WERI-Rb-1 (cell line): ENCODE results near the gene DGAT2L6.

Experiments used
- DNase-seq: peaks from one replicate; pipeline ENCODE4 v3.0.0-alpha.2; 2020
- H3K27ac ChIP-seq: fragments of 250-450 bp; sonication (Bioruptor Pico); 2 replicates; pipeline ENCODE4 v1.5.1; 2020; ENCODE audit warnings: mild to moderate bottlenecking, moderate library complexity
- H3K27me3 ChIP-seq: fragments of 250-450 bp; sonication (Bioruptor Pico); 2 replicates; pipeline ENCODE4 v1.5.1; 2021; ENCODE audit warnings: mild to moderate bottlenecking, low read depth, moderate library complexity; ENCODE audit not compliant: insufficient read depth, severe bottlenecking
- H3K36me3 ChIP-seq: fragments of 250-450 bp; sonication (Bioruptor Pico); 2 replicates; pipeline ENCODE4 v1.5.1; 2020; ENCODE audit warnings: mild to moderate bottlenecking, moderate library complexity
- H3K4me3 ChIP-seq: 2 replicates; pipeline ENCODE4 v1.5.1; 2011; ENCODE audit warnings: low read depth, mild to moderate bottlenecking, control low read depth, low read length
- H3K9me3 ChIP-seq: fragments of 250-450 bp; sonication (Bioruptor Pico); 2 replicates; pipeline ENCODE4 v1.5.1; 2021; ENCODE audit warnings: mild to moderate bottlenecking, moderate library complexity; ENCODE audit not compliant: severe bottlenecking
- TF ChIP-seq, protein P1 (sequence below): IDR thresholded peaks from 2 replicates; pipeline ENCODE4 v1.5.1; 2011; ENCODE audit warnings: low read depth, mild to moderate bottlenecking, control low read depth, inconsistent platforms, low read length

Gene DGAT2L6, protein sequence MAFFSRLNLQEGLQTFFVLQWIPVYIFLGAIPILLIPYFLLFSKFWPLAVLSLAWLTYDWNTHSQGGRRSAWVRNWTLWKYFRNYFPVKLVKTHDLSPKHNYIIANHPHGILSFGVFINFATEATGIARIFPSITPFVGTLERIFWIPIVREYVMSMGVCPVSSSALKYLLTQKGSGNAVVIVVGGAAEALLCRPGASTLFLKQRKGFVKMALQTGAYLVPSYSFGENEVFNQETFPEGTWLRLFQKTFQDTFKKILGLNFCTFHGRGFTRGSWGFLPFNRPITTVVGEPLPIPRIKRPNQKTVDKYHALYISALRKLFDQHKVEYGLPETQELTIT

DNA sequence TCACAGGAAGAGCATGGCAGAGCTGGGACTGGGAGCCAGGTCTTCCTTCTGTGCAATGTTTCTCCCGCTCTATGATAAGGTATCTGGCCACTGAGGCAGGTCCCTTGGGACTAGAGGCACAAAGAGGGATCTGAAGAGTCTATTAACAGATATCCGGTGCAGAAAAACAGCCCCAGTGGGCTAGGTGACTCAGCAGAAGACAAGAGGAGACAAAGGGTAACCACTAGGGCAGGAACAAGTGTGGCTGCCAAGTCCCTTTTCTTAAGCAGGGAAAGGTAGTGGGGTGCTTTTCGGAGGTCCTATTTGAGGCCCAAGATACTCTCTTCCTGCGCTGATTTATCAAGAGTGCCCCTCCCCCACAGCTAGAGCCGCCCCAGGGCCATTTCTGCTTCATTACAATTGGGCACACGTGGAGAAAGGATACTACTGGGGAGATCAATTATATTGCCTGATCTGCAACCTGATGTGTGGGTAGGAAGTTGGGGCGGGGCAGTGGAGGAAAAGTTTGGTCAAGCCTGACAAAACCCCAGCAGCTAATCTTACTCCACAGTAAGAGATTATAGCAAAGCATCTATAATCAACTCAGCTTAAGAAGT, at the start of gene DGAT2L6:
DGAT2L6 (plus strand) TSS at position 546 of the 596 bp plus-strand sequence. CDS start 100 bp downstream, outside the sequence.
- no peaks in the 10 kb centered on the region for H3K36me3 ChIP-seq

DNA sequence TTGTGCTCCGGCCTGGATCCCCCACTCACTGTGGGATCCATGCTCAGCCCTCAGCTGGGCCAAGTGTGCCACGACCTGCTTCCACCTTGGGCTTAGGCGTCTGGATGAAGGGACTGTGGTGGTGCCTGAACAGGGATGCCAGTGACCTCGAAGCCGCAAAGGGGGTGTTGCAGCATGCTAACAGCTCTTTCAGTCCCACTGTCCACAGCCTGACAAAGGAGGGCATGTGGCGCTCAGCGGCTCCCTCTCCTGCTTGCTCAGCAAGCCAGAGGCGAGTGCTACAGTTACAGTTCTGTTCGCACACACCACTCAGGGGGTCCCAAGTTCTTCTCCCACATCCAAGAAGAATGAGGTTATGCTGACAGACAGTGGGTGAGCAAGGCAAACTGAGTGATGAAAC, 49.2 kb upstream of the DGAT2L6 start:
- Histone ChIP-seq H3K9me3 (no peaks in the 10 kb centered on the region), H3K4me3 (no peak overlapping the region), H3K36me3 (no peaks in the 10 kb centered on the region), H3K27me3 (peaks cover 9% of the 10 kb centered on the region), H3K27ac (peak overlapping the region; percentile 70)
- TF ChIP-seq, protein P1, sequence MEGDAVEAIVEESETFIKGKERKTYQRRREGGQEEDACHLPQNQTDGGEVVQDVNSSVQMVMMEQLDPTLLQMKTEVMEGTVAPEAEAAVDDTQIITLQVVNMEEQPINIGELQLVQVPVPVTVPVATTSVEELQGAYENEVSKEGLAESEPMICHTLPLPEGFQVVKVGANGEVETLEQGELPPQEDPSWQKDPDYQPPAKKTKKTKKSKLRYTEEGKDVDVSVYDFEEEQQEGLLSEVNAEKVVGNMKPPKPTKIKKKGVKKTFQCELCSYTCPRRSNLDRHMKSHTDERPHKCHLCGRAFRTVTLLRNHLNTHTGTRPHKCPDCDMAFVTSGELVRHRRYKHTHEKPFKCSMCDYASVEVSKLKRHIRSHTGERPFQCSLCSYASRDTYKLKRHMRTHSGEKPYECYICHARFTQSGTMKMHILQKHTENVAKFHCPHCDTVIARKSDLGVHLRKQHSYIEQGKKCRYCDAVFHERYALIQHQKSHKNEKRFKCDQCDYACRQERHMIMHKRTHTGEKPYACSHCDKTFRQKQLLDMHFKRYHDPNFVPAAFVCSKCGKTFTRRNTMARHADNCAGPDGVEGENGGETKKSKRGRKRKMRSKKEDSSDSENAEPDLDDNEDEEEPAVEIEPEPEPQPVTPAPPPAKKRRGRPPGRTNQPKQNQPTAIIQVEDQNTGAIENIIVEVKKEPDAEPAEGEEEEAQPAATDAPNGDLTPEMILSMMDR: peak; percentile 14; the same call in 1 of the 2 replicates
- peak; percentile 15 for DNase-seq

More for the DNA sequence above, at the start of gene DGAT2L6:
- H3K9me3 ChIP-seq: no peaks in the 10 kb centered on the region
- DNase-seq: peak; percentile 64
- H3K4me3 ChIP-seq: no peak within 1 kb of the TSS
- peaks cover 14% of the 10 kb centered on the region for H3K27me3 ChIP-seq
- TF ChIP-seq, protein P1: no peak
- peak within 1 kb of the TSS; percentile 55; the same call in 1 of the 2 replicates for H3K27ac ChIP-seq

DNA sequence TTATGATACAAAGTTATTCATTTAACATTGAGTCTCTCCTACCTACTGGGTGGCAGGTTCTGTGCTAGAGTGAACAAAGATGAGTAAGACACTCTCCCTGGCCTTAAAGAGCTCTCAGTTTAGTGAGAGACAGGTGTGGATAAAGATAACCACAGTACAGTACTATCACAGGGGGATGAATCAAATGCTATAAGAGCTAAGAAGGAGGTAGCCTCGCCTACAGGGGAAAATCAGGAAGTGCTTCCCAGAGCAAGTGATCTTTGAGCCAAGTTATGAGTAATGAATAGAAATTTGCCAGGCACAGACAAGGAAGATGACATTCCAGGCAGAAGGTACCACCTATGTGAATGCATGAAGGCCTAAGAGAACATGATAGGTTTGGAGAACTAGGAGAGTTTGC, 47.5 kb upstream of the DGAT2L6 start:
- no peak for DNase-seq
- no peak overlapping the region for H3K4me3 ChIP-seq
- H3K27me3 ChIP-seq: peaks cover 9% of the 10 kb centered on the region
- TF ChIP-seq, protein P1: no peak
- H3K9me3 ChIP-seq: peaks cover 4% of the 10 kb centered on the region
- H3K36me3 ChIP-seq: peaks cover 4% of the 10 kb centered on the region
- H3K27ac ChIP-seq: no peak overlapping the region

DNA sequence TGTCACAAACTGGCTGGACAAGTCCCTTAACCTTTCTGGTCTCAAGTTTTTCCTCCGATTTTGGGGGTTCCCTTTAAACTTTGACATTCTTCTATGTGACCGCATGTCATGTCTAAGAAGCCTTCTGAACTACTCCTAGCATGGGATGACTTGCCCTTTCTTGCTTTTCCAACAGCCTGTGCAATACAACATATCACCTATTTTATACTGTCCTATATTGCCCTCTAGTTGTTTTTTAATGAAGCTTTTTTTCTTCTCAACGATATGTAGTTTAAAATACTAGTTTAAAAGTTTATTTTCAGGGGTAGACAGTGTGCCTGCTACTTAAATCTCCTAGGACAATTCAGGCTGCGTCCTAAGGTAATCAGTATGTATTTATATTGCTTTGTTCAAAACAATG, 45.1 kb upstream of the DGAT2L6 start:
- DNase-seq: no peak
- no peak overlapping the region; the same call in 1 of the 2 replicates for H3K27ac ChIP-seq

DNA sequence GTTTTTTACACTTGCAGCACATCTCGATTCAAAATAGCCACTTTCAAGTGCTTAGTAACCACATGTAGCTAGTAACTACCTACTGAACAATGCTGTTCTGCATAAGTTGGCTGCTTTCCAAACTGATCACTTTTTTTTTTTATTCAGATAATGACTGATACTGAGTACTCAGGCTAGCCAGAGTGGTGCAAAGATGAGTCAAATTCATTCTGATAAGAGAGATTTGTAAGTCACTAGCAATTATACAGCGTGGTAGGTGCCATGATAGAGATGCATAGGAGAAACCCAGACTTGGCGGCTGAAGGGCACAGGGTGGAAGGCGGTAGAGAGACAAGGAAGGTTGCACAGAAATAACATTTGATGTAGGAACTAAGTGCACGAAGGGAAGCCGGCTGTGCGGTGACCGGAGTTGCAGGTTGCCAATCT, 44.4 kb upstream of the DGAT2L6 start:
- DNase-seq: no peak
- Histone ChIP-seq H3K4me3 (peak overlapping the region; percentile 87), H3K27ac (peak overlapping the region; percentile 98)

More for the DNA sequence above, 45.1 kb upstream of the DGAT2L6 start:
- TF ChIP-seq, protein P1: no peak
- Histone ChIP-seq H3K27me3 (peaks cover 9% of the 10 kb centered on the region), H3K36me3 (peaks cover 17% of the 10 kb centered on the region), H3K9me3 (peaks cover 4% of the 10 kb centered on the region), H3K4me3 (no peak overlapping the region)

More for the DNA sequence above, 44.4 kb upstream of the DGAT2L6 start:
- Histone ChIP-seq H3K36me3 (peaks cover 17% of the 10 kb centered on the region), H3K27me3 (peaks cover 9% of the 10 kb centered on the region), H3K9me3 (peaks cover 4% of the 10 kb centered on the region)
- TF ChIP-seq, protein P1: no peak
